HepG2 (cell line): ENCODE data around the gene RAB34. TPM values are rescaled to one million over a fixed set of nuclear protein-coding genes. Genes with fewer than 3 reads are reported as not detected.

Experiments used
- ATF1 ChIP-seq: IDR thresholded peaks from 2 replicates; pipeline ENCODE4 v1.6.1; 2016; ENCODE audit warnings: mild to moderate bottlenecking, control low read depth
- DNMT3B ChIP-seq: conservative IDR thresholded peaks from 2 replicates; pipeline ENCODE4 v1.6.1; 2016; ENCODE audit warnings: missing biosample characterization, control low read depth
- GATAD2A ChIP-seq: IDR thresholded peaks from 2 replicates; pipeline ENCODE4 v1.6.1; 2016
- GTF2F1 ChIP-seq: fragments of 150-350 bp; IDR thresholded peaks from 2 replicates; pipeline ENCODE4 v1.6.1; 2014; ENCODE audit warnings: low read length
- MED8 ChIP-seq: sonication (generic); formaldehyde crosslinking; IDR thresholded peaks from 2 replicates; pipeline ENCODE4 v1.8.1; 2023; ENCODE audit warnings: mild to moderate bottlenecking, missing genetic modification reagents; ENCODE audit not compliant: insufficient replicate concordance
- MYNN ChIP-seq: sonication (generic); formaldehyde crosslinking; IDR thresholded peaks from 2 replicates; pipeline ENCODE4 v1.4.0; 2020; ENCODE audit warnings: mild to moderate bottlenecking, low read depth, missing genetic modification reagents
- NFKBIZ ChIP-seq: IDR thresholded peaks from 2 replicates; pipeline ENCODE4 v1.6.1; 2018; ENCODE audit warnings: missing genetic modification reagents, missing compliant biosample characterization
- NR1H2 ChIP-seq: sonication (generic); formaldehyde crosslinking; IDR thresholded peaks from 2 replicates; pipeline ENCODE4 v1.8.1; 2022; ENCODE audit warnings: low read depth, missing genetic modification reagents, borderline replicate concordance
- PAWR ChIP-seq: sonication (generic); formaldehyde crosslinking; IDR thresholded peaks from 2 replicates; pipeline ENCODE4 v1.4.0; 2020; ENCODE audit warnings: missing genetic modification reagents, mild to moderate bottlenecking, borderline replicate concordance
- PCBP2 ChIP-seq: fragments of 200-400 bp; formaldehyde crosslinking; optimal IDR thresholded peaks from 2 replicates; pipeline ENCODE3; 2018; ENCODE audit warnings: low read length, low read depth; ENCODE audit not compliant: poor library complexity, severe bottlenecking
- PHF5A ChIP-seq: IDR thresholded peaks from one replicate; pipeline ENCODE4 v1.6.1; 2018; ENCODE audit warnings: low read depth, missing genetic modification reagents; ENCODE audit not compliant: unreplicated experiment
- POLR2A ChIP-seq, 2 experiments: IDR thresholded peaks; 2 replicates each; pipeline ENCODE4 v1.6.1; 2011; ENCODE audit warnings: low read depth in 2 of 2, low read length in 2 of 2, mild to moderate bottlenecking in 1 of 2, moderate library complexity in 1 of 2; ENCODE audit not compliant: insufficient read depth in 1 of 2
- RARA ChIP-seq: IDR thresholded peaks from 2 replicates; pipeline ENCODE4 v1.6.1; 2016; ENCODE audit warnings: missing genetic modification reagents, missing compliant biosample characterization
- SKI ChIP-seq: fragments of 450-650 bp; IDR thresholded peaks from one replicate; pipeline ENCODE4 v1.6.1; 2018; ENCODE audit warnings: mild to moderate bottlenecking; ENCODE audit not compliant: partially characterized antibody
- STAG1 ChIP-seq: sonication (generic); formaldehyde crosslinking; IDR thresholded peaks from 2 replicates; pipeline ENCODE4 v1.4.0; 2020; ENCODE audit warnings: missing genetic modification reagents
- THYN1 ChIP-seq: sonication (generic); formaldehyde crosslinking; IDR thresholded peaks from 2 replicates; pipeline ENCODE4 v1.8.1; 2023; ENCODE audit warnings: low read depth, mild to moderate bottlenecking, moderate library complexity, missing genetic modification reagents, borderline replicate concordance
- TOE1 ChIP-seq: sonication (generic); formaldehyde crosslinking; IDR thresholded peaks from 2 replicates; pipeline ENCODE4 v1.4.0; 2020; ENCODE audit warnings: mild to moderate bottlenecking, missing genetic modification reagents
- ZEB1 ChIP-seq: IDR thresholded peaks from 2 replicates; pipeline ENCODE4 v1.6.1; 2012; ENCODE audit warnings: mild to moderate bottlenecking, low read depth, inconsistent platforms; ENCODE audit not compliant: insufficient replicate concordance
- ZFP1 ChIP-seq: IDR thresholded peaks from 2 replicates; pipeline ENCODE4 v1.6.1; 2016
- ZNF232 ChIP-seq: sonication (generic); formaldehyde crosslinking; IDR thresholded peaks from 2 replicates; pipeline ENCODE4 v1.4.0; 2020; ENCODE audit warnings: missing genetic modification reagents, borderline replicate concordance
- ZNF234 ChIP-seq: sonication (generic); formaldehyde crosslinking; conservative IDR thresholded peaks from 2 replicates; pipeline ENCODE4 v1.5.1; 2020; ENCODE audit warnings: mild to moderate bottlenecking, missing genetic modification reagents
- ZNF263 ChIP-seq: sonication (generic); formaldehyde crosslinking; IDR thresholded peaks from 2 replicates; pipeline ENCODE4 v1.4.0; 2020; ENCODE audit warnings: missing genetic modification reagents
- ZNF329 ChIP-seq: sonication (generic); formaldehyde crosslinking; IDR thresholded peaks from 2 replicates; pipeline ENCODE4 v1.9.0; 2021; ENCODE audit warnings: low read depth, mild to moderate bottlenecking, missing genetic modification reagents
- ZNF343 ChIP-seq: sonication (generic); formaldehyde crosslinking; IDR thresholded peaks from 2 replicates; pipeline ENCODE4 v1.4.0; 2020; ENCODE audit warnings: mild to moderate bottlenecking, missing genetic modification reagents
- ZNF530 ChIP-seq: sonication (generic); formaldehyde crosslinking; IDR thresholded peaks from 2 replicates; pipeline ENCODE4 v1.5.0; 2020; ENCODE audit warnings: low read depth, mild to moderate bottlenecking, missing genetic modification reagents
- ZNF746 ChIP-seq: sonication (generic); formaldehyde crosslinking; IDR thresholded peaks from 2 replicates; pipeline ENCODE4 v1.8.0; 2022; ENCODE audit warnings: mild to moderate bottlenecking, missing genetic modification reagents
- ZNF773 ChIP-seq: sonication (generic); formaldehyde crosslinking; IDR thresholded peaks from 2 replicates; pipeline ENCODE4 v1.4.0; 2020; ENCODE audit warnings: missing genetic modification reagents, borderline replicate concordance
- ZSCAN20 ChIP-seq: sonication (generic); formaldehyde crosslinking; IDR thresholded peaks from 2 replicates; pipeline ENCODE4 v1.4.0; 2020; ENCODE audit warnings: missing genetic modification reagents, mild to moderate bottlenecking, borderline replicate concordance
- polyA plus RNA-seq, 8 experiments: library from polyadenylated mRNA; depleted of rRNA in 3 of 8; stranded (reverse) in 7 of 8; unstranded in 1 of 8; fragments of >200 nt; fragmentation: Illumina TruSeq in 4 of 8; extraction: Trizol in 4 of 8; gene quantifications; 2 replicates each; pipeline versions ENCODE4 v1.2.1 to v1.2.3, GENCODE V29; 2011 to 2016; ENCODE audit warnings: low read depth in 4 of 8, missing spikeins in 1 of 8, mixed read lengths in 1 of 8; ENCODE audit not compliant: insufficient read depth in 1 of 8
- total RNA-seq, 5 experiments: library from RNA; depleted of rRNA; stranded (reverse); fragments of >200 nt; fragmentation: Illumina TruSeq; extraction: Trizol; gene quantifications; 2 replicates each; pipeline ENCODE4 v1.2.3, GENCODE V29; 2016; ENCODE audit warnings: low read depth in 1 of 5
- TF ChIP-seq, protein P1 (sequence below): sonication (generic); formaldehyde crosslinking; IDR thresholded peaks from 2 replicates; pipeline ENCODE4 v1.4.0; 2020; ENCODE audit warnings: missing genetic modification reagents
- TF ChIP-seq, protein P2 (sequence below): sonication (generic); formaldehyde crosslinking; IDR thresholded peaks from 2 replicates; pipeline ENCODE4 v1.8.1; 2022; ENCODE audit warnings: mild to moderate bottlenecking, missing genetic modification reagents
- TF ChIP-seq, protein P3 (sequence below): sonication (generic); formaldehyde crosslinking; IDR thresholded peaks from 2 replicates; pipeline ENCODE4 v1.4.0; 2020; ENCODE audit warnings: mild to moderate bottlenecking, missing genetic modification reagents

Gene RAB34
- total and polyA plus RNA-seq, 2 of the 13 experiments (the other 11 are each of a cell fraction or from before 2014, with no cell fraction given), result 0.49 TPM; not detected in 1

DNA sequence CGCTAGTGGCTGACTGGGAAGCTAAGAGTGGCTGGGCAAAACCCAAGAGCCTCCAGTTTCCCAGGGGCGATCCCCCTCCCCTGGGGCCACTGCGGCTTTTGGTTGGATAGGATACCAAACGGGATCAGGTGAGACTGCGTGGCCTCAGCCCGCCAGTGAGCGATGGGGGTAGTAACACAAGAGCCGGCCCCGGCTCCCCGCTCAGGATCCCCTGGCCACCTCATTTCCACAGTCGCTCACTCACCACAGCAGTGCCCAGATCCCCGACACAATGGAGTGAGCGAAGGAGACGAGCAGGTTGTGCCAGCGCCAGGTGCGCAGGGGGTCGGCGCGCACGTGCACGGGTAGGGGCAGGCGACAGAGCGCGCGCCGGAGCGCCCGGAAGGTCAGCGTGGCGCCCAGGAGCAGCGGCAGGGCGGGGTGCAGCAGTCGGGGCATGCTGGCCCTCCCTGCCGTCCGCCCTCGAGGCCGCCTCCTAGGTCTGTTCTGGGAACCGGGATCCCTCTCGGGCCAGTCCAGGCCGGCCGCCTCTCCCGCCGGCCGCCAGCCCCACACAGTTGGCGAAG is 8.1 kb upstream of the RAB34 start (continued):
- TF ChIP-seq PHF5A (CRISPR knock-in tag) (no peak), POLR2A (IDR thresholded peaks at IDR 0.05; ENCODE audit: insufficient read depth in 1 of 2, low read depth in 2 of 2, low read length in 2 of 2) (peak; percentile 83 to 89; a peak in 2 of 4 replicates), ZNF329 (CRISPR knock-in tag) (no peak), MYNN (CRISPR knock-in tag) (no peak; the same call in 1 of the 2 replicates), ZNF773 (CRISPR knock-in tag) (no peak), ZSCAN20 (CRISPR knock-in tag) (peak; percentile 83; the same call in 1 of the 2 replicates), DNMT3B (CRISPR knock-in tag) (0 out of 2 replicates have a peak, but pooled peaks have one; percentile 17), ATF1 (CRISPR knock-in tag) (no peak), MED8 (CRISPR knock-in tag) (no peak), PAWR (CRISPR knock-in tag) (no peak), ZNF746 (peak; percentile 14; the same call in 1 of the 2 replicates), THYN1 (CRISPR knock-in tag) (no peak), PCBP2 (no peak), ZNF232 (CRISPR knock-in tag) (no peak; the same call in 1 of the 2 replicates), RARA (peak; percentile 45; the same call in 1 of the 2 replicates), NFKBIZ (no peak), ZEB1 (peak; percentile 5), SKI (no peak), STAG1 (CRISPR knock-in tag) (no peak), NR1H2 (CRISPR knock-in tag) (peak; percentile 85; the same call in 1 of the 2 replicates), TOE1 (CRISPR knock-in tag) (no peak), ZFP1 (CRISPR knock-in tag) (0 out of 2 replicates have a peak, but pooled peaks have one; percentile 16), ZNF263 (CRISPR knock-in tag) (peak; percentile 44; the same call in 1 of the 2 replicates), ZNF343 (CRISPR knock-in tag) (peak; percentile 89; the same call in 1 of the 2 replicates), ZNF530 (CRISPR knock-in tag) (0 out of 2 replicates have a peak, but pooled peaks have one; percentile 31), ZNF234 (CRISPR knock-in tag) (no peak), GATAD2A (no peak), GTF2F1 (no peak)
- TF ChIP-seq, protein P1, sequence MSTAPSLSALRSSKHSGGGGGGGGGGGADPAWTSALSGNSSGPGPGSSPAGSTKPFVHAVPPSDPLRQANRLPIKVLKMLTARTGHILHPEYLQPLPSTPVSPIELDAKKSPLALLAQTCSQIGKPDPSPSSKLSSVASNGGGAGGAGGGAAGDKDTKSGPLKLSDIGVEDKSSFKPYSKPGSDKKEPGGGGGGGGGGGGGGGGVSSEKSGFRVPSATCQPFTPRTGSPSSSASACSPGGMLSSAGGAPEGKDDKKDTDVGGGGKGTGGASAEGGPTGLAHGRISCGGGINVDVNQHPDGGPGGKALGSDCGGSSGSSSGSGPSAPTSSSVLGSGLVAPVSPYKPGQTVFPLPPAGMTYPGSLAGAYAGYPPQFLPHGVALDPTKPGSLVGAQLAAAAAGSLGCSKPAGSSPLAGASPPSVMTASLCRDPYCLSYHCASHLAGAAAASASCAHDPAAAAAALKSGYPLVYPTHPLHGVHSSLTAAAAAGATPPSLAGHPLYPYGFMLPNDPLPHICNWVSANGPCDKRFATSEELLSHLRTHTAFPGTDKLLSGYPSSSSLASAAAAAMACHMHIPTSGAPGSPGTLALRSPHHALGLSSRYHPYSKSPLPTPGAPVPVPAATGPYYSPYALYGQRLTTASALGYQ (CRISPR knock-in tag), result no peak
- TF ChIP-seq, protein P2, sequence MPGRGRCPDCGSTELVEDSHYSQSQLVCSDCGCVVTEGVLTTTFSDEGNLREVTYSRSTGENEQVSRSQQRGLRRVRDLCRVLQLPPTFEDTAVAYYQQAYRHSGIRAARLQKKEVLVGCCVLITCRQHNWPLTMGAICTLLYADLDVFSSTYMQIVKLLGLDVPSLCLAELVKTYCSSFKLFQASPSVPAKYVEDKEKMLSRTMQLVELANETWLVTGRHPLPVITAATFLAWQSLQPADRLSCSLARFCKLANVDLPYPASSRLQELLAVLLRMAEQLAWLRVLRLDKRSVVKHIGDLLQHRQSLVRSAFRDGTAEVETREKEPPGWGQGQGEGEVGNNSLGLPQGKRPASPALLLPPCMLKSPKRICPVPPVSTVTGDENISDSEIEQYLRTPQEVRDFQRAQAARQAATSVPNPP, result no peak
- TF ChIP-seq, protein P3, sequence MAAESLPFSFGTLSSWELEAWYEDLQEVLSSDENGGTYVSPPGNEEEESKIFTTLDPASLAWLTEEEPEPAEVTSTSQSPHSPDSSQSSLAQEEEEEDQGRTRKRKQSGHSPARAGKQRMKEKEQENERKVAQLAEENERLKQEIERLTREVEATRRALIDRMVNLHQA (CRISPR knock-in tag), result no peak
